Forelimb muscle (tissue), 1 donor: ENCODE measurements around the gene OSBPL9. TPM values are rescaled to one million over a fixed set of nuclear protein-coding genes. Genes with fewer than 3 reads are reported as not detected.
"Not testable (repeated sequence)": the region's sequence is repeated elsewhere in the genome, so short reads cannot be mapped to it uniquely, and the experiment has no call there.

ENCODE experiments used
- DNase-seq: peaks from one replicate; pipeline ENCODE4 v3.0.0-alpha.2; 2013; ENCODE audit warnings: low read depth
- polyA plus RNA-seq: library from polyadenylated mRNA; unstranded; fragments of 120-200 nt; gene quantifications from one replicate; pipeline ENCODE4 v1.2.1, GENCODE V29; 2013; ENCODE audit not compliant: insufficient read length

The OSBPL9 gene
- polyA plus RNA-seq, 1 donor: 57.8 TPM

GRCh38 chr1:51610104-51610503, 6.8 kb upstream of the OSBPL9 start:
- not testable (repeated sequence) for DNase-seq

- no peak for DNase-seq
Observed at GRCh38 chr1:51610637-51611036, 6.3 kb upstream of the OSBPL9 start.

DNA sequence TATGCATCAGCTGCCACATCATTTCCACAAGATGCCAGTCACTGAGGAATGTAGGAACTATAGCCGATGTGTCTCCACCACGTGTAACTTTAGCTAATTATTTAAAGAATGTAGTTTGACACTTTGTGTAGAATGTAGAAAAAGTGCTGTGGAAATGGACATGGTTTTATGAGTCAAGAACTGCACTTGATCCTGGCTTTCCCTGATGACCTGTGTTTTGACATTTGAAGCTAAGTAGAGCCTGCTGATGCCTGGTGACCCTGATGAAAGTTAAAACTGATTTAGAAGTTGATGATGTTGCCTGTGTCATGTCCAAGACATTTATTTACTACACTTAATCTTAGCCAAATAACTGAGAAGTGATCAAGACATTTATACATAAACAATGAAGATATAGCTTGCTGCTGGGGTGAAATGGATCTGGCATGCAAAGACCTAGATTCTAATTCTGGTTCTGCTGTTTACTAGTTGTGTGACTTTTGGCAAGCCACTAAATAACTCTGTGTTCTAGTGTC, 4.4 kb upstream of the OSBPL9 start:
- no peak for DNase-seq

DNA sequence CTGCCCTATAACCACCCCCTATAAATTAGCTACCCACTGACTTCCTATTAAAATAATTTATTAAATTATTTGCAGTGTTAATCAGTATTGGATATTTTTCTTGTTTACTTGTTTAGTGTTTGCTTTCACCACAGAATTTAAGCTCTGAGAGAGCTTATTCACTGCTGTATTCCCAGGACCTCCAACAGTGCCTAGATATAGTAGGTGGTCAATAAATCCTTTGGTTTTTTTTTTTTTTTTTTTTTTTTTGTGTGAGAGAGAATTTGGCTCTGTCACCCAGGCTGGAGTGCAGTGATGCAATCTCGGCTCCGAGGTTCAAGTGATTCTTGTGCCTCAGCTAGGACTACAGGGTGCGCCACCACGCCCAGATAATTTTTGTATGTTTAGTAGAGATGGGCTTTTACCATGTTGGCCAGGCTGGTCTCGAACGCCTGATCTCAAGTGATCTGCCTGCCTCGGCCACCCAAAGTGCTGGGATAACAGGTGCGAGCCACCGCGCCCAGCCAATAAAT, 1.1 kb upstream of the OSBPL9 start:
- no peak for DNase-seq

DNA sequence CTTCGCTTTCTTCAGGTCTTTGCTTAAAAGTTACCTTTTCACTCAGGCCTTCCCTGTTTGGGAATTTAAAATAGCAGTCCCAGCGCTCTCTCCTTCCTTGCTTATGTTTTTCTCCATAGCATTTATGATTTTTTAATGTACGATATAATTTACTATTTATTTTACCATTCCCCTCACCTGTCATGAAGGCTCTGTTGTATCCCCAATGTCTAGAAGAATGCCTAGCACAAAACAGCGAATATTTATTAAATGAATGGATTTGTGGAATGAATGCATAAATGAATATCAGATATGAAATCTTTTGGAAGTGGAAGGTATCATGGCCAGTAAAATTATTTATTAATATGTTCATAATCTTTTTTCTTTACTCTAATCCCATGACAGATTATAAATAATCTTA, 402 bp upstream of the OSBPL9 start:
- no peak for DNase-seq

DNA sequence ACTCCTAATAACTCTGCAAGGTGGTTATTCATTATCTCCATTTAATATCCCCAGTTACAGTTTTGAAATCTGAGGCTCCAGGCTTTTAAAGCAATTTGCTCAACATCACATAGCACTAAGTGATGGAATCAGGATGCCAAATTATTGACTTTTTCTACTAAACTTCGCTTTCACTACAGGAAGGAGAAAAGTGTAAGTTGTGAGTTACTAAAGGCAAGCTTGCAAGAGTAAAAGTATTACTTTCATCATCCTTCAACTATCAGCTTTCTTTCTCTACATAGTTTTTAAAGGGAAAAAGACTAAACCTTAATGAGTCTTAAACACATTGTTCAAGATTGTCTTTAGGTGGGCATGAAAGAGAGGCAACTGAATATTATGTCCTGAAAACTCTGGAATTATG, 1.8 kb downstream of the OSBPL9 start:
- DNase-seq: no peak

DNA sequence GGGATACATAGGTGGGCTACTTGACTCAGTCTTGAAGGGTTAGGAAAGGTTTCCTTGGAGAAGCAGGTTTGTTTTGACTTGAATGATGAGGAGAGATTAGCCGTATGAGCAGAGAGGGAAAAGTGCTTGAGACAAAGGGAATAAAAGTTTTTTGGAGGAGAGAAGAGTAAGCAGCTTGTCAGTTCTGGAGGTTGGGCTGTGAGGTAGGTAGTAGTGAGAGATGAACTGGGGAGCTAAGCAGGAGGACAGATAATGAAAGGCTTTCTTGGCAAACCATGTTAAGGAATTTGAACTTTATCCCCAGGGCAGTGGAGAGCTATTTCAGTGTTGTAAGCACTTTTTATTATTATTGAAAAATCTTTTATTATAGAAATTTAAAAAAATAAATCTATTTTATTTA, 3.6 kb downstream of the OSBPL9 start:
- no peak for DNase-seq

- no peak for DNase-seq
Observed at GRCh38 chr1:51621161-51621560, 4.3 kb downstream of the OSBPL9 start.

DNA sequence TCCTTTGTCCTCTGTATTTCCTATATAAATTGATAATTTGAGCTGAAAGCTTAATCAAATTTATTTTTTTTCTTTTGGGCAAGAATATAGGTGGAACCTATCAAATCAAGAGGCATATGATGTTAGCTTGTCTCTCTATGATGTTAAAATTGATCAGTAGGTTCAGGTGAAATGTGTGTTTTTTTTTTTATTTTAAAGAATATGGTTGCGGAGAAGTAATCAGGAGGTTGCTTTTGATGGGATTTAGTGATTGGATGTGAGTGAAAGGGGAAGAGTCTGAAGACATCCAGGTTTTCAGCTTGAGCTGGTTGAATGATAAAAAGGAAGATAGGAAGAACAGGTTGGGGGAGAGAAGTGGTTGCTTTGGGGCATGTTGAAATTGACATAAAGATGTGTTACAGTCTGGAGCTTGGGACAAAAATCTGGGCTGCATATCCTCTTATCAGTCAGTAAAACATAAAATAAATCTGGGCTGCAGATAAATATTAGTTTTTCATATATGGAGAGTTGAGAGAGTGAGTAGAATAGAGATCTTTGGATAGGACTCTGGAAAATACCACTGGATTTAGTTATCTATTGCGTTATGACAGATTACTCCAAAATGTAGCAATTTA, 5.1 kb downstream of the OSBPL9 start:
- no peak for DNase-seq

DNA sequence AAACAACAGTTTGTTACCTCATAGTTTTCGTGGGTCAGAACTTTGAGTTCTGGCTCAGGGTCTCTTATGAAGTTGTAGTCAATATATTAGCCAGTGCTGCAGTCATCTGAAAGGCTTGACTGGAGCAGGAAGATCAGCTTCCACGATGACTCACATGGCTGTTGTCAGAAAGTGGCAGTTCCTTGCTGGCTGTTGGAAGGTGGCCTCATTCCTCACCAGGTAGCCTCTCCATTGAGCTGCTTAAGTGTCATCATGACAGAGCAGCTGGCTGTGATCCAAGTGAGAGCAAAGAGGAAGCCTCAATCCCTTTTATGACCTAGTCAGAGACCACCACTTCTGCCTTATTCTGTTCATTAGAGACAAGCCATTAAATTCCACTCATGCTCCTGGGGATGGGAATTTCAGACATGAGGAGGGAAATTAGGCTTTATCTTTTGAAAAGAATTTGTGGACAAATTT, 5.6 kb downstream of the OSBPL9 start:
- DNase-seq: no peak

- no peak for DNase-seq
Observed at GRCh38 chr1:51623025-51623424, 6.1 kb downstream of the OSBPL9 start.

DNA sequence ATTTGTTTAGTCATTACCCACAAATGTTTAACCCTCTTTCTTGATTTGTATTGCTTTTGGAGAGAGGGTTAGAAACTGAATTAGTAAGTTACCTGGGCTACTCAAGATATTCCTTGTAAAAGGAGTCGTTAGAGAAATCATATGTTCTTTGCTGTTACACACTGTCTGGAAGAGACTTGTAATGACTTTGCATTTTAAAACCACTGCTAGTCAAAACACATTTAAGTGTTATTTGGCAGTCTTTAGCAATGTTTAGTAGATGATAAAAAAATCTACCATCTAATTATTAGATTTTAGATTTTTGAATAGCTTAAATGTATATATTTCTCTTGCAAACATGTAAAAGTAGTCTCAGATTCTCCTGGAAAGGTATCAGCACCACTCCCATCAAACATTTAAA, 6.6 kb downstream of the OSBPL9 start:
- DNase-seq: no peak

GRCh38 chr1:51624855-51625254, 8.0 kb downstream of the OSBPL9 start:
- no peak for DNase-seq

DNA sequence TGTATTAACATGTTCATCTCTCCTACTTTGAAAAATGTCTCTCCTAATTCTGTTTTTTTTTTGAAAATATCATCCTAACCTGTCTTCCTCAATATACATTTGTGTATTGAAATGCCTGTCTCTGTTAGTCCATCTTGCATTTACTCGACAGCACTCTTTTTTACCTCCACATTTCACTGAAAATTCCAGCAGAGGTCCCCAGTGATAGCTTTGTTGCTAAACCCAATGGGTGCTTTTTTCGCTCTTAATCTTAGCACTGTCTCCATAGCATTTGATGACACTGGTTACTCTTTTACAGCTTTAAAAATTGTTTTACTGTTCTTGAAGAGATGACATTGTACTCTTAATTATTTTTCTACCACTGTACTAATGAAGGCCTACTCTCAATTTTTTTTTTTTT, 10.8 kb downstream of the OSBPL9 start:
- DNase-seq: no peak

GRCh38 chr1:51628715-51629590, 12.1 kb downstream of the OSBPL9 start:
- no peak for DNase-seq

- no peak for DNase-seq
Observed at GRCh38 chr1:51629918-51630317, 13.0 kb downstream of the OSBPL9 start.

GRCh38 chr1:51630393-51630792, 13.5 kb downstream of the OSBPL9 start:
- no peak for DNase-seq

GRCh38 chr1:51630922-51631321, 14.0 kb downstream of the OSBPL9 start:
- no peak for DNase-seq

GRCh38 chr1:51631747-51632146, 14.9 kb downstream of the OSBPL9 start:
- no peak for DNase-seq

- no peak for DNase-seq
Observed at GRCh38 chr1:51634618-51635017, 17.7 kb downstream of the OSBPL9 start.

DNA sequence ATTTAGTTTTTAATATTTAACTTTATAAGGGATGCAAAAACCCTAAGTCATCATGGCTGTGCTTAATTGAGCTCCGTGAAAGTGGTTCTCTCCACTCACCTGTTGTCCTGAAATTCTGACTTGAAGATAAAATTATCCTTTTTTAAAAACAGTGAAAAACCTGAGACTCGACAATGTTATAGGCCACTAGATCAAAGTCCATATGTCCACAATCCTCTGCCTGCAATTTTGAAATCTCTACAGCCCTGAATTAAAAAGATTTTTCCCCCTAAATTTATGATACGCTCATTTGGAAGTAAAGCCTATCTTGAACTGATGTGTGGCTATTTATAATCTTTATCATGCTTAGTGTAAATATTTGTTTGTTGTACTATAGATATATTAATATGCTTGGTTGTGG, 18.7 kb downstream of the OSBPL9 start:
- DNase-seq: no peak

DNA sequence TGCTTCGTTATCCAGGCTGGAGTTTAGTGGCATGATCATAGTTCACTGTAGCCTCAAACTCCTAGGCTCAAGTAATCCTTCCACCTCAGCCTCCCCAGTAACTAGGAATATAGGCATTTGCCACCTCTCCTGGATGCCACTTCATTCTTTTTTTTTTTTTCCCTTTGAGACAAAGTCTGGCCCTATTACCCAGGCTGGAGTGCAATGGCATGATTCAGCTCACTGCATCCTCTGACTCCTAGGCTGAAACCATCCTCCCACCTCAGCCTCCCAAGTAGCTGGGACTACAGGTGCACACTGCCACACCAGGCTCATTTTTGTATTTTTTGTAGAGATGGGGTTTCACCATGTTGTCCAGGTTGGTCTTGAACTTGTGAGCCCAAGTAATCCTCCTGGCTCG, 19.3 kb downstream of the OSBPL9 start:
- no peak for DNase-seq
